K562 (cell line): ENCODE data around the gene MAPRE2. TPM values are rescaled to one million over a fixed set of nuclear protein-coding genes. Genes with fewer than 3 reads are reported as not detected.

Experiments
- ATAC-seq: fragments of 200-7000 bp; cut with Tn5 transposase; 3 replicates; pipeline ENCODE4 v1.9.1; 2020; ENCODE audit warnings: moderate library complexity
- BruUV-seq: library from RNA; stranded (reverse); fragments of 400-500 nt; replicated peaks from 2 replicates; lab custom pipeline; 2021; lab: Mats Ljungman, UMichigan
- CTCF ChIA-PET: fragments of 300-600 bp; formaldehyde crosslinking; extraction: SDS; loops from one replicate; lab custom pipeline; 2021; ENCODE audit warnings: low intra/inter-chr PET ratio; lab: Yijun Ruan, JAX
- POLR2A ChIA-PET: fragments of 300-600, 350-650 bp; sonication (Branson Sonifier 250); formaldehyde crosslinking; extraction: SDS; loops from one replicate; lab custom pipeline; 2021; ENCODE audit warnings: antibody characterized with exemption, inconsistent platforms; lab: Yijun Ruan, JAX
- DNase-seq, 4 experiments: peaks; one replicate each; pipeline versions ENCODE4 v3.0.0 to v3.0.0-alpha.2; 2011 to 2018; ENCODE audit warnings: low spot score in 3 of 4, mixed read lengths in 3 of 4; ENCODE audit errors: extremely low read depth in 1 of 4
- FAIRE-seq: peaks from 2 replicates; lab custom pipeline; 2011; peaks lifted over from hg19 to GRCh38; lab: Jason Lieb, UNC
- H2AFZ ChIP-seq: 2 replicates; pipeline ENCODE4 v1.6.0; 2011; ENCODE audit warnings: low read depth, low read length, control low read depth, inconsistent platforms
- H3K27ac ChIP-seq: fragments of 200-600 bp; 3 replicates; pipeline ENCODE4 v1.8.0; 2011; ENCODE audit warnings: low read depth, mild to moderate bottlenecking, control low read depth, inconsistent platforms, low read length, moderate library complexity, mixed read lengths; ENCODE audit errors: extremely low read depth
- H3K27me3 ChIP-seq, 2 experiments: fragments of 300-600 bp in 1 of 2; 2 replicates in 1 of 2; 3 replicates in 1 of 2; pipeline versions ENCODE4 v1.6.0 to v1.8.0; 2011; ENCODE audit warnings: inconsistent platforms in 2 of 2, low read length in 2 of 2, mild to moderate bottlenecking in 1 of 2, mixed read lengths in 1 of 2, moderate library complexity in 1 of 2; ENCODE audit not compliant: control insufficient read depth in 2 of 2, insufficient read depth in 2 of 2
- H3K36me3 ChIP-seq: fragments of 300-600 bp; 3 replicates; pipeline ENCODE4 v1.8.0; 2011; ENCODE audit warnings: mild to moderate bottlenecking, low read length, inconsistent platforms; ENCODE audit not compliant: control insufficient read depth, insufficient read depth
- H3K4me1 ChIP-seq, 2 experiments: fragments of 200-600 bp in 1 of 2; replicated peaks in 1 of 2; 2 replicates in 1 of 2; 3 replicates in 1 of 2; pipeline versions ENCODE4 v1.5.1 to v1.8.0; 2011; ENCODE audit warnings: inconsistent platforms in 2 of 2, low read length in 2 of 2, mild to moderate bottlenecking in 1 of 2, mixed read lengths in 1 of 2, moderate library complexity in 1 of 2; ENCODE audit not compliant: control insufficient read depth in 2 of 2, insufficient read depth in 2 of 2
- H3K4me2 ChIP-seq: 2 replicates; pipeline ENCODE4 v1.6.1; 2011; ENCODE audit warnings: low read length, control low read depth, inconsistent platforms, mixed read lengths; ENCODE audit not compliant: insufficient read depth
- H3K4me3 ChIP-seq: fragments of 200-600 bp; sonication (generic), shearing (Covaris generic); 2 replicates; pipeline ENCODE4 v1.5.1; 2016; ENCODE audit warnings: control low read depth, inconsistent platforms
- H3K79me2 ChIP-seq: fragments of 200-600 bp; 3 replicates; pipeline ENCODE4 v1.8.0; 2011; ENCODE audit warnings: low read length, inconsistent platforms; ENCODE audit not compliant: control insufficient read depth, insufficient read depth
- H3K9ac ChIP-seq, 2 experiments: 2 replicates each; pipeline versions ENCODE4 v1.6.0 to v1.6.1; 2011; ENCODE audit warnings: low read depth in 2 of 2, low read length in 2 of 2, control low read depth in 1 of 2, inconsistent platforms in 1 of 2, mild to moderate bottlenecking in 1 of 2, mixed read lengths in 1 of 2; ENCODE audit not compliant: insufficient read depth in 1 of 2
- H3K9me1 ChIP-seq: one replicate; pipeline ENCODE4 v1.6.0; 2011; ENCODE audit warnings: inconsistent platforms, mild to moderate bottlenecking, low read length, moderate library complexity; ENCODE audit not compliant: control insufficient read depth, insufficient read depth
- H3K9me3 ChIP-seq: replicated peaks from 2 replicates; pipeline ENCODE4 v1.5.1; 2011; ENCODE audit warnings: low read depth, low read length, inconsistent platforms; ENCODE audit not compliant: control insufficient read depth, insufficient read depth
- H4K20me1 ChIP-seq: replicated peaks from 2 replicates; pipeline ENCODE4 v1.6.1; 2011; ENCODE audit warnings: low read length, inconsistent platforms, mixed read lengths; ENCODE audit not compliant: control insufficient read depth, insufficient read depth
- ERF ChIP-seq: fragments of 450-650 bp; formaldehyde crosslinking; IDR thresholded peaks from 2 replicates; pipeline ENCODE4 v1.4.0; 2020; ENCODE audit warnings: mild to moderate bottlenecking, mixed read lengths
- HDAC8 ChIP-seq: fragments of 450-650 bp; IDR thresholded peaks from 2 replicates; pipeline ENCODE4 v1.6.1; 2016; ENCODE audit warnings: mild to moderate bottlenecking, missing genetic modification characterization, moderate library complexity, missing compliant biosample characterization
- NFIX ChIP-seq: fragments of 250-450 bp; sonication (Bioruptor Pico); IDR thresholded peaks from 2 replicates; pipeline ENCODE4 v1.4.0; 2020; ENCODE audit warnings: low read depth, mild to moderate bottlenecking, moderate library complexity
- NR2F6 ChIP-seq: fragments of 450-650 bp; formaldehyde crosslinking; IDR thresholded peaks from 2 replicates; pipeline ENCODE4 v1.4.0; 2020; ENCODE audit warnings: mild to moderate bottlenecking
- OTX1 ChIP-seq: fragments of 450-650 bp; formaldehyde crosslinking; IDR thresholded peaks from 2 replicates; pipeline ENCODE4 v1.4.0; 2022; ENCODE audit warnings: mild to moderate bottlenecking
- POLR2AphosphoS2 ChIP-seq: IDR thresholded peaks from 2 replicates; pipeline ENCODE4 v1.6.1; 2012; ENCODE audit warnings: low read length, improper control_type of control experiment
- RAD21 ChIP-seq, 2 experiments: fragments of 250-450 bp in 1 of 2; fragments of 450-650 bp in 1 of 2; sonication (Bioruptor Pico) in 1 of 2; formaldehyde crosslinking in 1 of 2; IDR thresholded peaks in 1 of 2; conservative IDR thresholded peaks in 1 of 2; 2 replicates each; pipeline versions ENCODE4 v1.4.0 to v1.8.0; 2020 to 2022; ENCODE audit warnings: mild to moderate bottlenecking in 2 of 2, moderate library complexity in 1 of 2
- SIX5 ChIP-seq, 2 experiments: IDR thresholded peaks; 2 replicates each; pipeline ENCODE4 v1.6.1; 2011; ENCODE audit warnings: low read length in 2 of 2, borderline replicate concordance in 1 of 2, low read depth in 1 of 2, mild to moderate bottlenecking in 1 of 2, moderate library complexity in 1 of 2; ENCODE audit not compliant: insufficient read depth in 1 of 2
- TAF15 ChIP-seq: fragments of 200-400 bp; formaldehyde crosslinking; IDR thresholded peaks from 2 replicates; pipeline ENCODE4 v1.6.1; 2017; ENCODE audit warnings: mild to moderate bottlenecking, low read depth, low read length, moderate library complexity
- ZBTB7A ChIP-seq: IDR thresholded peaks from 2 replicates; pipeline ENCODE4 v1.6.1; 2011; ENCODE audit warnings: low read depth, mild to moderate bottlenecking, low read length, moderate library complexity, borderline replicate concordance; ENCODE audit not compliant: control insufficient read depth
- ZBTB8A ChIP-seq: fragments of 450-650 bp; IDR thresholded peaks from 2 replicates; pipeline ENCODE4 v1.6.1; 2018; ENCODE audit warnings: mild to moderate bottlenecking, moderate library complexity; ENCODE audit not compliant: partially characterized antibody
- WGBS: fragments of 100-300 bp; shearing (Covaris generic); methylation state at CpG from one replicate; pipeline ENCODE4 v1.1.6; 2016; ENCODE audit warnings: low coverage, mixed read lengths; ENCODE audit not compliant: insufficient coverage; ENCODE audit errors: missing lambda C conversion rate; 5-methylcytosine and 5-hydroxymethylcytosine counted together
- in situ Hi-C: fragments of 300-500 bp; cut with MboI; formaldehyde crosslinking; loops from 4 replicates; pipeline ENCODE4 v1.15.0; 2018; ENCODE audit warnings: inconsistent platforms, mixed read lengths
- intact Hi-C: fragments of 100-400 bp; cut with micrococcal nuclease; formaldehyde crosslinking; loops from 2 replicates; pipeline ENCODE4 v1.14.2; 2022
- polyA plus RNA-seq, 8 experiments: library from polyadenylated mRNA; depleted of rRNA in 4 of 8; stranded (reverse) in 5 of 8; unstranded in 3 of 8; fragments of >200 nt; fragmentation: Nextera tagmentation in 2 of 8; fragmentation: Illumina TruSeq in 1 of 8; extraction: Ambion mirVana in 2 of 8; extraction: Trizol in 1 of 8; gene quantifications; 2 replicates each; pipeline versions ENCODE4 v1.2.1 to v1.2.3, GENCODE V29; 2011 to 2014; ENCODE audit warnings: inconsistent platforms in 1 of 8, missing spikeins in 1 of 8
- total RNA-seq, 7 experiments: library from RNA; depleted of rRNA in 6 of 7; stranded (reverse); fragments of >200 nt in 6 of 7; fragmentation: Illumina TruSeq in 2 of 7; extraction: Trizol in 2 of 7; gene quantifications; 2 replicates each; pipeline versions ENCODE4 v1.2.1 to v1.2.3, GENCODE V29; 2011 to 2021; ENCODE audit warnings: low replicate concordance in 1 of 7
- TF ChIP-seq, protein P1 (sequence below): fragments of 450-650 bp; IDR thresholded peaks from 2 replicates; pipeline ENCODE4 v1.7.1; 2018; ENCODE audit warnings: mild to moderate bottlenecking, low read depth; ENCODE audit not compliant: partially characterized antibody
- TF ChIP-seq, protein P2 (sequence below): sonication (generic); formaldehyde crosslinking; IDR thresholded peaks from 2 replicates; pipeline ENCODE4 v1.8.1; 2023; ENCODE audit warnings: mild to moderate bottlenecking, missing genetic modification reagents, moderate library complexity
- TF ChIP-seq, protein P3 (sequence below): fragments of 150-350 bp; IDR thresholded peaks from 2 replicates; pipeline ENCODE4 v1.6.1; 2014; ENCODE audit warnings: low read depth, mild to moderate bottlenecking, low read length, borderline replicate concordance

The MAPRE2 gene
- total and polyA plus RNA-seq, 9 of the 15 experiments (the other 6 are each of a cell fraction or from before 2014, with no cell fraction given): 32.3 to 70.7 (median 40.7) TPM

DNA sequence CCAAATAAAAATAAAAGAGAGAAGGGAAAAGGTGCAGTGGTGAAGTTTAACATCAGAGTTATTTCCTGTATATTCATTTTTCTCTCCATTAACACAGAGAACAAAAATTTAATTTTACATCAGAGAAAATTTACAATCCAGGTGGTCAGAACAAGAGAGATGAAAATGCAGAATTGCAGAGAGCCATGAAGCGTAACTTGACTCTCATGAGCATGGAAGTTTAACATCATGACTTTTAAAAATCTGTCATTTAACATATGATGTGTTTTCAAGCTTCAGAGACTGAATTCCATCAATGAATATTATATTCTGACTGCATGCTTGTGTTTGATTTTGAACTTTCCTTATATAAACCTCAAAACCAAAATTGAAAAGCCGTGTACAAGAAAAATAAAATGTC lies 120.3 kb downstream of the MAPRE2 start:
- no peaks in the 10 kb centered on the region for H3K9me3 ChIP-seq
- H3K4me1 ChIP-seq: no peaks in the 10 kb centered on the region; a peak in 1 of 5 replicates
- no TSS peak for BruUV-seq
- no peaks in the 10 kb centered on the region for H3K79me2 ChIP-seq
- peaks cover 4 to 5% of the 10 kb centered on the region in 2 experiments; a peak in 3 of 5 replicates for H3K27me3 ChIP-seq
- FAIRE-seq (no peak), DNase-seq (no peak), ATAC-seq (no peak)
- no peak overlapping the region for H2AFZ ChIP-seq
- CTCF ChIA-PET: no interaction called here
- intact Hi-C loops (loop anchor here (10.0 kb wide), 1 partner anchor 297 kb away; no protein-coding TSS in a partner anchor), in situ Hi-C loops (no loop called here)
- H3K4me2 ChIP-seq: no peak overlapping the region
- H3K27ac ChIP-seq: no peak overlapping the region
- no peak overlapping the region for H3K4me3 ChIP-seq
- POLR2A ChIA-PET: no interaction called here
- H4K20me1 ChIP-seq: no peaks in the 10 kb centered on the region
- WGBS: 0% methylated on average over 2 of the region's 2 CpGs
- no peaks in the 10 kb centered on the region for H3K9me1 ChIP-seq
- H3K9ac ChIP-seq: no peak overlapping the region
- no peaks in the 10 kb centered on the region for H3K36me3 ChIP-seq
- TF ChIP-seq NFIX (CRISPR knock-in tag) (no peak), ERF (no peak), ZBTB8A (no peak), ZBTB7A (no peak), NR2F6 (CRISPR knock-in tag) (no peak), OTX1 (no peak), TAF15 (no peak), POLR2AphosphoS2 (no peak), SIX5 (IDR thresholded peaks at IDR 0.05; ENCODE audit: borderline replicate concordance in 1 of 2, insufficient read depth in 1 of 2, low read depth in 1 of 2, low read length in 2 of 2) (no peak), HDAC8 (tag) (no peak), RAD21 (CRISPR knock-in tag; conservative IDR thresholded peaks at IDR 0.05 in 1 of 2, IDR thresholded peaks at IDR 0.05 in 1 of 2) (no peak)
- TF ChIP-seq, protein P1, sequence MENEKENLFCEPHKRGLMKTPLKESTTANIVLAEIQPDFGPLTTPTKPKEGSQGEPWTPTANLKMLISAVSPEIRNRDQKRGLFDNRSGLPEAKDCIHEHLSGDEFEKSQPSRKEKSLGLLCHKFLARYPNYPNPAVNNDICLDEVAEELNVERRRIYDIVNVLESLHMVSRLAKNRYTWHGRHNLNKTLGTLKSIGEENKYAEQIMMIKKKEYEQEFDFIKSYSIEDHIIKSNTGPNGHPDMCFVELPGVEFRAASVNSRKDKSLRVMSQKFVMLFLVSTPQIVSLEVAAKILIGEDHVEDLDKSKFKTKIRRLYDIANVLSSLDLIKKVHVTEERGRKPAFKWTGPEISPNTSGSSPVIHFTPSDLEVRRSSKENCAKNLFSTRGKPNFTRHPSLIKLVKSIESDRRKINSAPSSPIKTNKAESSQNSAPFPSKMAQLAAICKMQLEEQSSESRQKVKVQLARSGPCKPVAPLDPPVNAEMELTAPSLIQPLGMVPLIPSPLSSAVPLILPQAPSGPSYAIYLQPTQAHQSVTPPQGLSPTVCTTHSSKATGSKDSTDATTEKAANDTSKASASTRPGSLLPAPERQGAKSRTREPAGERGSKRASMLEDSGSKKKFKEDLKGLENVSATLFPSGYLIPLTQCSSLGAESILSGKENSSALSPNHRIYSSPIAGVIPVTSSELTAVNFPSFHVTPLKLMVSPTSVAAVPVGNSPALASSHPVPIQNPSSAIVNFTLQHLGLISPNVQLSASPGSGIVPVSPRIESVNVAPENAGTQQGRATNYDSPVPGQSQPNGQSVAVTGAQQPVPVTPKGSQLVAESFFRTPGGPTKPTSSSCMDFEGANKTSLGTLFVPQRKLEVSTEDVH: no peak
- TF ChIP-seq, protein P2, sequence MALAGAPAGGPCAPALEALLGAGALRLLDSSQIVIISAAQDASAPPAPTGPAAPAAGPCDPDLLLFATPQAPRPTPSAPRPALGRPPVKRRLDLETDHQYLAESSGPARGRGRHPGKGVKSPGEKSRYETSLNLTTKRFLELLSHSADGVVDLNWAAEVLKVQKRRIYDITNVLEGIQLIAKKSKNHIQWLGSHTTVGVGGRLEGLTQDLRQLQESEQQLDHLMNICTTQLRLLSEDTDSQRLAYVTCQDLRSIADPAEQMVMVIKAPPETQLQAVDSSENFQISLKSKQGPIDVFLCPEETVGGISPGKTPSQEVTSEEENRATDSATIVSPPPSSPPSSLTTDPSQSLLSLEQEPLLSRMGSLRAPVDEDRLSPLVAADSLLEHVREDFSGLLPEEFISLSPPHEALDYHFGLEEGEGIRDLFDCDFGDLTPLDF: no peak
- TF ChIP-seq, protein P3, sequence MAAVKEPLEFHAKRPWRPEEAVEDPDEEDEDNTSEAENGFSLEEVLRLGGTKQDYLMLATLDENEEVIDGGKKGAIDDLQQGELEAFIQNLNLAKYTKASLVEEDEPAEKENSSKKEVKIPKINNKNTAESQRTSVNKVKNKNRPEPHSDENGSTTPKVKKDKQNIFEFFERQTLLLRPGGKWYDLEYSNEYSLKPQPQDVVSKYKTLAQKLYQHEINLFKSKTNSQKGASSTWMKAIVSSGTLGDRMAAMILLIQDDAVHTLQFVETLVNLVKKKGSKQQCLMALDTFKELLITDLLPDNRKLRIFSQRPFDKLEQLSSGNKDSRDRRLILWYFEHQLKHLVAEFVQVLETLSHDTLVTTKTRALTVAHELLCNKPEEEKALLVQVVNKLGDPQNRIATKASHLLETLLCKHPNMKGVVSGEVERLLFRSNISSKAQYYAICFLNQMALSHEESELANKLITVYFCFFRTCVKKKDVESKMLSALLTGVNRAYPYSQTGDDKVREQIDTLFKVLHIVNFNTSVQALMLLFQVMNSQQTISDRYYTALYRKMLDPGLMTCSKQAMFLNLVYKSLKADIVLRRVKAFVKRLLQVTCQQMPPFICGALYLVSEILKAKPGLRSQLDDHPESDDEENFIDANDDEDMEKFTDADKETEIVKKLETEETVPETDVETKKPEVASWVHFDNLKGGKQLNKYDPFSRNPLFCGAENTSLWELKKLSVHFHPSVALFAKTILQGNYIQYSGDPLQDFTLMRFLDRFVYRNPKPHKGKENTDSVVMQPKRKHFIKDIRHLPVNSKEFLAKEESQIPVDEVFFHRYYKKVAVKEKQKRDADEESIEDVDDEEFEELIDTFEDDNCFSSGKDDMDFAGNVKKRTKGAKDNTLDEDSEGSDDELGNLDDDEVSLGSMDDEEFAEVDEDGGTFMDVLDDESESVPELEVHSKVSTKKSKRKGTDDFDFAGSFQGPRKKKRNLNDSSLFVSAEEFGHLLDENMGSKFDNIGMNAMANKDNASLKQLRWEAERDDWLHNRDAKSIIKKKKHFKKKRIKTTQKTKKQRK: no peak
